Pulmonary artery endothelial cell (primary cell): ENCODE results near the gene ACSL1. TPM values are rescaled to one million over a fixed set of nuclear protein-coding genes. Genes with fewer than 3 reads are reported as not detected.

Experiments used
- DNase-seq: peaks from one replicate; pipeline ENCODE4 v3.0.0-alpha.2; 2011; ENCODE audit warnings: low read depth, low spot score
- total RNA-seq: library from RNA; depleted of rRNA; stranded (reverse); fragments of >200 nt; gene quantifications from 2 replicates; pipeline ENCODE4 v1.2.3, GENCODE V29; 2014

ACSL1 gene, protein sequence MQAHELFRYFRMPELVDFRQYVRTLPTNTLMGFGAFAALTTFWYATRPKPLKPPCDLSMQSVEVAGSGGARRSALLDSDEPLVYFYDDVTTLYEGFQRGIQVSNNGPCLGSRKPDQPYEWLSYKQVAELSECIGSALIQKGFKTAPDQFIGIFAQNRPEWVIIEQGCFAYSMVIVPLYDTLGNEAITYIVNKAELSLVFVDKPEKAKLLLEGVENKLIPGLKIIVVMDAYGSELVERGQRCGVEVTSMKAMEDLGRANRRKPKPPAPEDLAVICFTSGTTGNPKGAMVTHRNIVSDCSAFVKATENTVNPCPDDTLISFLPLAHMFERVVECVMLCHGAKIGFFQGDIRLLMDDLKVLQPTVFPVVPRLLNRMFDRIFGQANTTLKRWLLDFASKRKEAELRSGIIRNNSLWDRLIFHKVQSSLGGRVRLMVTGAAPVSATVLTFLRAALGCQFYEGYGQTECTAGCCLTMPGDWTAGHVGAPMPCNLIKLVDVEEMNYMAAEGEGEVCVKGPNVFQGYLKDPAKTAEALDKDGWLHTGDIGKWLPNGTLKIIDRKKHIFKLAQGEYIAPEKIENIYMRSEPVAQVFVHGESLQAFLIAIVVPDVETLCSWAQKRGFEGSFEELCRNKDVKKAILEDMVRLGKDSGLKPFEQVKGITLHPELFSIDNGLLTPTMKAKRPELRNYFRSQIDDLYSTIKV
- total RNA-seq = 24.7 and 33.2 TPM in 2 replicates

DNA sequence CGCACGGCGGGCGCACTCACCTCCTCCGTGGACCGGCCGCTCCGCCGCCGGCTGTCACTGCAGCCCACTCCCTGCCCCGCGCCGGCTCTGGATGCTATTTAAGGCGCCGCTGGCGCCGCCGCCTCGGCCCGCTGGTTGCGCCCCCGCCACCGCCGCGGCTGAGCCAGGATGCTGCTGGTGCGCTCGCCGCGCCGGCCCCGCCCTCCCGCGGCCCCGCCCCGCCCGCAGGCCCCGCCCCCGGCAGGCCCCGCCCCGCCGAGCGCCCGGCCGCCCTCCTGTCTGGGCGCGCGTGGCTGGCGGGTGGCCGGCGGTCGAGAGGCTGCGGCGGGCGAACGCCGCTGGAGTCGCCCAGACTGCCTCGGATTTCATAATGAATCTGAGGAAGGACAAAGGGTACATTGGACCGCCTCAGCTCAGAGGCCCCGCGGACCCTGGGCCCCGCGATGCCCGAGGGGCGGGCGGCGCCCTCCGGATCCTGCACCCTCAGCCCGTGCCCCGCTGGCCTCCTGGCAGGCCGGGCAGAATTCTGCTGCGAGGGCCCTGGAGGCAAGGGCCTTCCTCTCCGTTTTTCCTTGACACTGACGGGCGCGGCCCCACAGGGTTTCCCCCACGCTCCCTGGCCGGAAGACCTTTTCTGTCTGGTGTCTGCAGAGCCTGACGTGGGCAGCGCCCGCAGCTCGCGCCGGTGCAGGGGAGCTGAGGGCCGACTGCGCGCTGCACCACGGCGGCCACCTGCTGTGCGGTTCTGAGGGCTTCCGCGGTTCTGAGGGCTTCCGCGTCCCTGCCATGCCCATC lies at the start of gene ACSL1:
TSS of gene ACSL1 (minus strand) at position 73 of the 795 bp plus-strand sequence. CDS start 22,454 bp downstream, outside the sequence.
- DNase-seq = no peak

DNA sequence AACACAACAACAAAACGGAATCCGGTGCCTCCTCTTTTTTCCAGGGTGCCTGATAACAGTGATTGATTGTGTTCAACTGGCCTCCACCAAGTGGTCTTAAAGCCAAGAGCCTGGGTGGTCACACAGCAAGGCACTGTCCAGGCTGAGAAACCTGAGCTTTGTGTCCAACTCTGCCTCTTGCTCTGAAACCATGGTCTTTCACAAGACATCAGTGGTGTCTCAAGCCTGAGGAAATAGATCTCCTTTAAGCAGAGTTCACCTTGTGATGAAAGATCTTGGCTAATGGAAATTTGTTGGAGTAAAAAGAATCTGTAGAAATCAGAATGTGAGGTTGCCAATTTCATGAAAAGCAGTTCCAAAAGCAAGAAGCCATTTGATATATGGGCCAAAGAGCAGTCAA lies 47.3 kb upstream of the ACSL1 start:
- DNase-seq = no peak

DNA sequence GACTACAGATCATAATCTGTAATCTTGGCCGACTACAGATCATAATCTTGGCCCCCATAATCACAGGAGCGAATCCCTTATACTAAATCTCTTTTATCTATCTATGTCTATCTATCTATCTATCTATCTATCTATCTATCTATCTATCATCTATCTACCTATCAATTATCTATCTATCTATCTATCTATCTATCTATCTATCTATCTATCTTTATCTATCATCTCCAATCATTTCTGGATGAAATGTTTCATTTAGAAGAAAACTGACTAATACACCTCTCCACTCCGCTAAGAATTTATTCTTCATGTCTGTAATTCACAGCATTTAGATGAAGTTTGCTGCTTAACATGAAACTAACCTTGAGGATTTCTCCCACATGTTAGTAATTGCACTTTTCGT lies 45.0 kb upstream of the ACSL1 start:
- DNase-seq = no peak

DNA sequence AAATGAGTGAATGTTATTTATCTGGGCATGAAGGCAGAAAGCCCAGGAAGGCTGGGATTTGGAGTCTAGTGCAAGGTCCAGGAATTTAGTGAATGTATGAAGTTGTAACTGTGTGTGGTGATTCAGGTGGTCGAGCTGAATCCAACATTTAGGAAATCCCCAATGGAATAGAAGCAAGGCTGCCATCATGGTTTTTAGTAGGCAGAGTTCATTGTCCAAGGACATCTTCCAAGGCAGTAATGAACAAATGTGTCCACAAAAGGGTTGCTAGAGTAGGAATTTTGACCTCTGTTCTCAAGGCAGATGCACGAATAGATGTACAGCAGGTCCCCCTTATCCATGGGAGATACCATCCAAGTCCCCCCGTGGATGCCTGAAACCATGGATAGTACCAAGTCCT lies 42.9 kb upstream of the ACSL1 start:
- no peak for DNase-seq

DNA sequence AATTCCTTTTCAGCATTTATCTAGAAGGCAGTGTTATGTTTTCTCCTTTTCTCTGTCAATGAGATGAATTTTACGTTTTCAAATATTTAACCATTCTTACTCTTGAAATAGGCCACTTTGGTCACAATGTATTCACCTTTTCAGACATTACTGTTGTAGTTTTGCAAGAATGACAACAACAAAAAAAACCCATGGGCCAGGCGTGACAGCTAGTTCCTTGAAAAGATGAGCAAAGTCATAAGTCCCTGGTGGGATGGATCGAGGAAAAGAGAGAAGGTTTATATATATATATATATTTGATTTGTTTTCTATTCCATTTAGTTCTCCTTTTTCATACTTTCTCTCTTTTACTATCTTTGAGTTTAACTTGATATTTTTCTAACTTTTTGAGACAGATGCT lies 38.1 kb upstream of the ACSL1 start:
- DNase-seq = no peak

DNA sequence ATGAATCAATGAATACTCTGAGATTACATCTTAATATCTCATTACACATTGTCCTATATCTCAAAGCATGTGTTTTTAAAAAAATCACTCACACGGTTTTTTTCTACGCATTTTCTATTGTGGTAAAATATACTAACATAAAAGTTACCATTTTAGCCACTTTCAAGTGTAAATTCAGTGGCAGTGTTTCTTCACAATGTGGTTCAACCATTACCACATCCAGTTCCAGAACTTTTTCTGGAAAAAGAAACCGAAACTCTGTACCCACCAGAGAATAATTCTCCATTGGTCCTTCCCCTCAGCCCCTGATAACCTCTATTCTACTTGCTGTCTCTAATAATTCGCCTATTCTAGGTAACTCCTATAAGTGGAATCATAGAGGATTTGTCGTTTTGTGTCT lies 35.3 kb upstream of the ACSL1 start:
- no peak for DNase-seq

DNA sequence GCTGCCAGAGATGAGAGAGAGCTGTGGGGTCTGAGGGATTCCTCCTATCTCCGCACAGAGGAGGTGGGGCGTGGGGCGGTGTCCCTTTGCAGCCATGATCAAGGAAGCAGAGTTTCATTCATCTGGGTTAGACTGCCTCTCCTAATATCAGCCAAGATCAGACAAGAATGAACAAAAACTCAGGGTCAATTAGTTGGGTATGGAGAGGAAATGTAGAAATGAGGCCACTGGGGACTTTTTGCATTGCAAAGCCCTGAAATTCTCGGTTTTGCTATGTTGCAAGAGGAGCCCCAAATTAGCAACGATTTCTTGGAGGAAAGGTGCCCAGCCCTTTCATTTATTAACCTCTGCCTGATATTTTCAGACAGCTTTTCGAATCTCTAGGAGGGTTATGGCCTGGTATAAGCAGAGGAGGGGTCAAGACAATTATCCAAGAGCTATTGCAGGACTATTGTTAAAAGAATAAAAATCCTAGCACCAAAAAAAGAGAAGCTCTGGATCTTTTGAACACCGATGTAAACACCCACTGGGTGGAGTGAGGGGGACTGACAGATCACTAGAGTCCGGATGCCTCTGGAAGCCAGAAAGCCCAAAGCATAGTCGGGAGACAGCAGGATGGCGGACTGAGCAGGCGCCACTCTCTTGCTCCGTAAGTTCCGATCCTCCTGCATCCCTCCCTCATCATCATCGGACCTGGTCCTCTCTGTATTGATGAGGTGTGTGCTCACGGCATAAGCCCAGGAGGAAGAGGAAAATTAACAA lies 34.4 kb upstream of the ACSL1 start:
- DNase-seq = no peak

DNA sequence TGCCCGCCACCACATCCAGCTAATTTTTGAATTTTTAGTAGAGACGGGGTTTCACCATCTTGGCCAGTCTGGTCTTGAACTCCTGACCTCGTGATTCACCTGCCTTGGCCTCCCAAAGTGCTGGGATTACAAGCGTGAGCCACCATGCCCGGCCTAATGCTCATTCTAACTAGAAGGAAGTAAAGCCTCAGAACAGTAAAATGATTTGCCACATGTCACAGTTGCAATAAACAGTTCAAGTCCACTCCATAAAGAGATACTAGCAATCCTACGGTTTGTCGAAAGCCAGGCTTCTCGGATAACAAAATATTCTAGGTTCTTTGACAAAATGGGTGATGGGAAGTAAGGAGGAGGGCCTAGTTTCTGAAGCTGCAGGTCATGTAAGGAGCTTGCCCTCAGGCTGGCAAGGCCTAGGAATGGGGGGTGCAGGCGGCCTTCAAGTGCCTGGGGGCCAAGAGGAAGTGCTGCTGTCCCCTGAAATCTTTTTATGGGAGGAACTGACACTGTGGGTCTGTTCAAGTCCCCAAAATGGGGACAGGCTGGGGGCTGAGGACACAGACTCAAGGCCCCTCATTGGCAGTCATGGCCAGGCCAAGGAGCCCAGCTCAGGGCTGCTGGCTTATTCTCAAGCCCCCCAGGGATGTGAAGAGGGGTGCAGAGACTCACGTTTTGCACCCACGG lies 31.8 kb upstream of the ACSL1 start:
- no peak for DNase-seq

DNA sequence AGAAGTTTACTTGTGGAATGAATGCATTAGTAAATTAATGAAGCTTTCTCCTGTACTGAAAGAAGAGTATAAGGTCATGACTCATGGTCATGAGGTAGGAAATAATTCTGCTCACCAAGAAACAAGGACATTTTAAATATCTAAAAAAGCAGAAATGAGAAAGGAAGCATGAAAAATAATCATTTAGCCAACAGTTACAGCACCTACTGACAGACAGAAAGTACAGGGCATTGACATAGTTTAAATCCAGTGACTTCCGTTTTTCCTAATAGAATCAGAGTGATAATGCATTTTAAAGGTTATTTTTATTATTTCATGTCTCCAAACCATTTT lies 30.5 kb upstream of the ACSL1 start:
- no peak for DNase-seq

DNA sequence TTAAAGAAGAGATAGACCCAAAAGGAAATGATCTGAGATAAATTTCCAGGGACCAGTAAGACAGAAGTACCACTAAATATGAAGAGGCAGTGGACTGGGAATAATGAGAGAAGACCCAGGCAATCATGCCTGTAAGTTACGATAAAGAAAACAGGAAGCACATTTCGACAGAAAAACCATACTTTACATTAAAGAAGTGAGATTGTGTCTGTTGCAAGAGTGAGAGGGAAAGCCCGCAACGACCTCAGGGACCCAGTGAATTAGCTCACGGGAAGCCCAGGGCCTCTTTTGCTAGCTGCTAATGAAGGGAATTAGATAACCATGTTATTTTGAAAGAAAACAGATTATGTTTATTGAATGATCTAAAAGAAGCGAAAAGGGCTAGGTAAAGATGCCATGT lies 28.9 kb upstream of the ACSL1 start:
- no peak for DNase-seq

DNA sequence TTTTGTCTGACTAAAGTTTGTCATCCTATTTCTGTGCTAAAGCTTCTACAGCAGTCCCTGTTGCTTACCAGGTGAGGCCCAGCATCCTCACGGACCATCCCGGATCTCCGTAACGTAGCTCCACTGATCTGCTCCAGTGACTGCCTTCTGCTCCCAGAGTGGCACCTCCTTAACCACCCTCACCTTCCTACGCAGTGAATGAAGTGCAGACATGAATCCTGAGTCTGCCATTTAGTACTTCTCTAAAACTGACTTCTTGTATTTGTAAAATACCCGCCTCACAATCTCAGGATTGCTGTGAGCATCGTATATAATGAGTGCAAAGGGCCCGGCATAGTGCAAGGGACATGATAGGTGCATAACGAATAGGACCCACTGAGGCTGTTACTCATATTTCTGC lies 27.7 kb upstream of the ACSL1 start:
- no peak for DNase-seq

DNA sequence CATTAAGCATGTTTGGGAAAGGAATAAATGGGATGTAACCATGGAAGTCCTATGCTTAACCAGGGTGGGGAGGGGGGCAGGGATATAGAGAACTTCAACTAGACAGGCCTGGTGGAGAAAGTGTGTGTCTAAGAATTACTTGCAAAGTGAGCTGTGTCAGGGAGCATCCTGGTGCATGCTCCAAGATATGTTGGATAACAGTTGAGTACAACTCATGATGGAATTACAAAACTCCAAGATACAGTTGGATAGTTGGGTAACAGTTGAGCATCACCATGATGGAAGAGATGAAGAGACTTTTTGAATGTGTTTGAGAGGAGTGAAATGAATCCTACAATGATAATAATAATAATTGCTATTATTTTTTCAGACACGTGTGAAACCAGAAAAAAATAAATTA lies 26.1 kb upstream of the ACSL1 start:
- no peak for DNase-seq

DNA sequence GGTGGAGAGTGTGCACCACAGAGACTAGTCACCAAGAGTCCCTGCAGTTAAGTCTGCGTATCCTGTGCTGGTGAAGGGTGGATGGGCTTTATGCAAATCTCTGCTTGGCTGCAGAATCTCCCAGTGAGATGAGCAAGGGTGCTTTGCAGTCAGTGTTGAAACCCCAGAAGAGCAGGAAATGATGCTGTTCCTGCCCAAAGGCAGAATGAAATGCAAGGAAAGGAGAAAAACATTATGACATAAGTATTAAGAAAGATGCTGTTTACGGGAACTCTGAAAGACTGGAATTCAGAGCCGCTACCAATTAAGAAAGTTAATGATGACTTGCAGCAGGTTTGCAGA lies 25.4 kb upstream of the ACSL1 start:
- DNase-seq = no peak

DNA sequence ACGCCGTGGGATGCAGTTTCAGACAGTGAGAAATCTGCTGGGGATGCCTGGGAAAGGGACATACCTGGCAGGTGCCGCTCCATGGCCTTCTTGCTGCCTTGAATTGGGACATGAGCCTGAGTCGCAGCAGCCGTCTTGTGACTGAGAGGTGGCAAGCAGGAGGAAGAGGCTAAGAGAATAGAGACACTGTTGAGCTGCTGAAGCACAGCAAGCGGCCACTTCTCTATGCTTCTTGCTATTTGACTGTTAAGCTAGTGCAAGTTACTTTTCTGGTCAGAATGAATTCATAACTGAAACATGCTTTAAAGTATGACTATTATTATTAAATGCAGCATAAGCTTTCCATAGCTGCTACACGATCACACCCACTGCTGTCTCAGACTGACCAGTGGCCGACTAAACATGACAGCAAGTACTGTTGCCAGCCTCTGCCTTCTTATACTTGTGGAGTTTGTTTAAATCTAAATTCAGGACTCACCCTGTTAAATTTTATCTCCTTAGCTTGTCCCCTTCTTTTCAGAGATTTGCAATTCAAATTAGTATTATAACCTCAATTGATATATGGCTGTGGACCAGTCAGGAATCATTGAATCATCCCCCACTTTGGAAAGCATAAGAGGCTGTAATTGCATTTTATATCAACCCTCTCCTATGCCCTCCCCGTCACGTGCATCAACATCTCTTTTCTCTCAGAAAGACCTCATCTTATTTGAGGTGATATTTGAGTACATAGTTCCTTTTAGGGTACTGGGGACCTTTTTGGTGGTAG lies 24.8 kb upstream of the ACSL1 start:
- no peak for DNase-seq

DNA sequence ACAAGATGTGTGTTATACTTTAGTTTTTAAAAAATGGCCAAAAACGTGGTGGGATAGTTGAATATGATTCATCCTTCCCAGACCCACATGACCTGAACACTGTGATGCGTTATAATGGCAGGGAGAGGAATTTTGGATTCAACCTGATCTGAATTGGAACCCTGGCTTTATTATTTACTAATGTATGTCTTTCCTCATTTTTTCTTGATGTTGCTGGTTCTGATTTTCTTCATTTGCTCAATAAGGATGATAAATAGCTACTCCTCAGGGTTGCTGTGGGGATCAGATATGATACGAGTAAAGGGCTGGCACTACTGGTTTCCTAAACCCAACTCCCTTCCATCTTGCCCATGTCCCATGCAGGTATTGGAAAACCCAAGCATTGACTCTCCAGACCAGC lies 24.2 kb upstream of the ACSL1 start:
- no peak for DNase-seq

DNA sequence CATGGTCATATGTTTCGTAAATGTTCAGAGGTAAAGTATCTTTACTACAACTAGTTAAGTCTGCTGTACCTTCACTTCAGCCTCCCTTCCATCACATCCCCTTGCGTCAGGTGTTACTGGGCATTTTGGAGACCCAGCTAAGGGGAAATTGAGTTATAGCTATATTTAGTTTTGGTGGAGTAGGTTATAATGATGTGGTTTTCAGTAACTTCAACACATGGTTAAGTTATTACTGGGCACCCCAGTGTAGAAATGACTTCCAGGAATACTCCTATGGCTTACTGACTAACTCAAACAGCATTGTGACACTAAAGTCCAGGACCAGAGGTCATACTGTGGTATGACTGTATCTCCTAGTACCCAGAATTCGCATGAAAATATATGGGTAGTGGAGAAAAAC lies 23.4 kb upstream of the ACSL1 start:
- DNase-seq = no peak

DNA sequence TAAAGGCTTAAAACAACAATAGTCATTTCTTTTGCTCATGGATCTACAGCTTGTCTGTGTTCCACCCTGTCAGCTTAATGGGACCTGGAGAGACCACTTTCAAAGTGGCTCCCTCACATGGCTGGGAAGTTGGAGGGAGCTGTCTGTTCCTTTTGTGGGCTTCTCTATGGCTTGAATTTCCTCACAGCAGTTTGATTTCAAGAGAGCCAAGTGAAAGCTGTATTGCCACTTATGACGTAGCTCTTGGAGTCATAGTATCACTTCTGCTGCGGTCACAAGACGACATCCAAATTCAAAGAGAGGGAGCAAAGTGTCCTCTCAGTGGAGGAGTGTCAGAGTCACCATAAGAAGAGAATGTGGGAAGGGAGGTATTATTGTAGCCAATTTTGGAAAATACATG lies 22.7 kb upstream of the ACSL1 start:
- no peak for DNase-seq

DNA sequence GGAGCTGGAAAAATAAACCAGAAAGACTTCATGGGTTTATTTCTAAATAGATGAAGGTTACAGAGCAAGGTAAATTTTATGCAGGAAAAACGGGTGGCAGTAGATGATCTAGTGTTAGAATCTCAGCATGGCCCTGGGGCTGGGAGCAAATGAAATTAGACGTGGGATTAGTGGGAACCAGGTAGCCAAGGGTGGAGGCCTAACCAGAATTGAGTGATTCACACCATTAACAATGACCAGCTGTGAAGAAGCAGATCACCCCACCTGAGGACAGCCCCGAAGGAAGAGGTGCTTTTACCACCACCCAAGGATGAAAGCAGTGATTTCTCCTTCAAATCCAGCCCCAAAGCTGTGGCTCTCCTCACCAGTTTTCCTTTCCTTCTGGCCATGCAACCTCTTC lies 20.8 kb upstream of the ACSL1 start:
- DNase-seq = no peak

DNA sequence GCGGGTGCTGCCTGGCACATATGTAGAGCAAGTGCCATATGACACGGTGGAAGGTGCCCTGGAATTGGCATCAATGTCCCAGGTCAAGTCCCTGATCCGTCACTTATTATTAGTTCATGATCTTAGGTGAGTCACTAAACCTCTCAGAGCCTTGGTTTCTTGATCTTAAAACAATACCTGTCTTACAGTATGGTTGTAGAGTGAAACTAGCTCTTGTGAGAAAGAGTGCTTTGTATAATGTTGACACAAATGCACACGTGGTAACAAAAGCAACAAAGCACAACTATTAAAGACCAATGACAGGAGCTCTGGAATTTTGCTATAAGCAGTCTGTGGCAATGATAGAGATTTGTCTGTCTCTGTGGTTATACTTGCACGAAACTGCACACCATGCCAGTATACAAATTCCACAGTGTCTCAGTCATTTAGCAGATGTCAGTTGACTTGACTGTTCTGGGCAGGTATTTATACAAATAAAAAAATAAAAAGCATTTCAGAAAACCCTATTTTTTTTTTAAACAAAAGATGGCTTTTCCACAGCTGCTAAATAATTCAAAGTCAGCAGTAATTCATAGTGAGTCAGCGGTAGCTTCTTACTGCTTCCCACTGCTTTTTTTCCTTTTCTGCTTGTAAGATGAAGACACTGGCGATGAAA lies 19.7 kb upstream of the ACSL1 start:
- no peak for DNase-seq

DNA sequence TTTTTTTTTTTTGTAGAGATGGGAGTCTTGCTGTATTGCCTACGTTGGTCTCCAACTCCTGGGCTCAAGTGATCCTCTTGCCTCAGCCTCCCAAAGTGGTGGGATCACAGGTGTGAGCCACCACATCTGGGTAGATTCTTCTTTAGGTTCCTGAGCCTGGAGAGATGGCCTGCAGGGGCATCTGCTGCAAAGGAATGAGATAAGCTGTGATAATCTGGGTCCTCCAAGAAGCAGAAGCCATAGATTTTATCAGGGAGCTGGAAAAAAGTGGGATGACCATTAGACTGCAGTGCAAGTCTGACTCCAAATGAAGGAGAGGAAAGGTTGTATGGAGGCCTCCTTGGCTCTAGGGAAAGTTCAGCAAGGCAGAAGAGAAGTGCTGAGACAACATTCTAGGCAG lies 19.0 kb upstream of the ACSL1 start:
- DNase-seq = no peak
